K562 (cell line): ENCODE measurements around the gene ASZ1. TPM values are rescaled to one million over a fixed set of nuclear protein-coding genes. Genes with fewer than 3 reads are reported as not detected.

Source experiments
- CXXC5 ChIP-seq: fragments of 250-450 bp; sonication (Bioruptor Pico); IDR thresholded peaks from 2 replicates; pipeline ENCODE4 v1.8.0; 2022; ENCODE audit warnings: inconsistent platforms, mild to moderate bottlenecking, moderate library complexity
- REST ChIP-seq, 2 experiments: fragments of 450-650 bp; formaldehyde crosslinking in 1 of 2; IDR thresholded peaks; 2 replicates each; pipeline versions ENCODE4 v1.4.0 to v1.6.1; 2014 to 2020; ENCODE audit warnings: mild to moderate bottlenecking in 2 of 2, borderline replicate concordance in 1 of 2, low read depth in 1 of 2
- SMC3 ChIP-seq: conservative IDR thresholded peaks from 2 replicates; pipeline ENCODE4 v1.6.1; 2011; ENCODE audit warnings: low read depth, low read length, improper control_type of control experiment; ENCODE audit not compliant: insufficient read depth
- polyA plus RNA-seq, 8 experiments: library from polyadenylated mRNA; depleted of rRNA in 4 of 8; stranded (reverse) in 5 of 8; unstranded in 3 of 8; fragments of >200 nt; fragmentation: Nextera tagmentation in 2 of 8; fragmentation: Illumina TruSeq in 1 of 8; extraction: Ambion mirVana in 2 of 8; extraction: Trizol in 1 of 8; gene quantifications; 2 replicates each; pipeline versions ENCODE4 v1.2.1 to v1.2.3, GENCODE V29; 2011 to 2014; ENCODE audit warnings: inconsistent platforms in 1 of 8, missing spikeins in 1 of 8
- total RNA-seq, 7 experiments: library from RNA; depleted of rRNA in 6 of 7; stranded (reverse); fragments of >200 nt in 6 of 7; fragmentation: Illumina TruSeq in 2 of 7; extraction: Trizol in 2 of 7; gene quantifications; 2 replicates each; pipeline versions ENCODE4 v1.2.1 to v1.2.3, GENCODE V29; 2011 to 2021; ENCODE audit warnings: low replicate concordance in 1 of 7

Gene ASZ1
- total and polyA plus RNA-seq, 9 of the 15 experiments (the other 6 are each of a cell fraction or from before 2014, with no cell fraction given), result not detected

- TF ChIP-seq SMC3, result peak; percentile 32; the same call in 1 of the 2 replicates
- no peak for TF ChIP-seq CXXC5 (CRISPR knock-in tag)
- peak; percentile 37; the same call in 1 of the 2 replicates for TF ChIP-seq REST (IDR thresholded peaks at IDR 0.05; ENCODE audit: borderline replicate concordance)
- TF ChIP-seq REST (CRISPR knock-in tag; IDR thresholded peaks at IDR 0.05; ENCODE audit: low read depth), result no peak
Observed at GRCh38 chr7:117458977-117459583, 31.8 kb upstream of the ASZ1 start (continued).
